HepG2 (cell line): Measurements from ENCODE around the gene HEATR1. TPM values are rescaled to one million over a fixed set of nuclear protein-coding genes. Genes with fewer than 3 reads are reported as not detected.

Source experiments
- ATAD3A ChIP-seq: sonication (generic); formaldehyde crosslinking; IDR thresholded peaks from 2 replicates; pipeline ENCODE4 v1.4.0; 2020; ENCODE audit warnings: missing genetic modification reagents
- ATM ChIP-seq: fragments of 450-650 bp; IDR thresholded peaks from 2 replicates; pipeline ENCODE4 v1.7.1; 2017; ENCODE audit warnings: mild to moderate bottlenecking, borderline replicate concordance
- CEBPB ChIP-seq: IDR thresholded peaks from 2 replicates; pipeline ENCODE4 v1.6.1; 2011; ENCODE audit warnings: low read depth, low read length, improper control_type of control experiment, borderline replicate concordance
- CREM ChIP-seq, 2 experiments: sonication (generic) in 1 of 2; formaldehyde crosslinking in 1 of 2; IDR thresholded peaks; 2 replicates each; pipeline versions ENCODE4 v1.4.0 to v1.6.1; 2016 to 2020; ENCODE audit warnings: antibody characterized with exemption in 1 of 2, mild to moderate bottlenecking in 1 of 2, missing genetic modification reagents in 1 of 2
- KLF6 ChIP-seq: IDR thresholded peaks from 2 replicates; pipeline ENCODE4 v1.8.0; 2016; ENCODE audit warnings: missing biosample characterization, missing genetic modification reagents
- MAFG ChIP-seq: sonication (generic); formaldehyde crosslinking; IDR thresholded peaks from 2 replicates; pipeline ENCODE4 v1.5.1; 2020; ENCODE audit warnings: mild to moderate bottlenecking, missing genetic modification reagents
- MED13 ChIP-seq: sonication (generic); formaldehyde crosslinking; IDR thresholded peaks from 2 replicates; pipeline ENCODE4 v1.5.0; 2020; ENCODE audit warnings: missing genetic modification reagents
- MTA1 ChIP-seq: sonication (generic); formaldehyde crosslinking; IDR thresholded peaks from 2 replicates; pipeline ENCODE4 v1.4.0; 2020; ENCODE audit warnings: missing genetic modification reagents, mild to moderate bottlenecking, borderline replicate concordance
- MXD1 ChIP-seq: sonication (generic); formaldehyde crosslinking; IDR thresholded peaks from 2 replicates; pipeline ENCODE4 v1.4.0; 2020; ENCODE audit warnings: mild to moderate bottlenecking, missing genetic modification reagents
- NFKB2 ChIP-seq: sonication (generic); formaldehyde crosslinking; IDR thresholded peaks from 2 replicates; pipeline ENCODE4 v1.4.0; 2020; ENCODE audit warnings: missing genetic modification reagents, borderline replicate concordance
- PLRG1 ChIP-seq: fragments of 450-650 bp; conservative IDR thresholded peaks from 2 replicates; pipeline ENCODE4 v1.6.1; 2016
- SKIL ChIP-seq: sonication (generic); formaldehyde crosslinking; IDR thresholded peaks from 2 replicates; pipeline ENCODE4 v1.8.0; 2022; ENCODE audit warnings: missing genetic modification reagents, mild to moderate bottlenecking, moderate library complexity, borderline replicate concordance
- SUZ12 ChIP-seq: fragments of 150-350 bp; IDR thresholded peaks from 2 replicates; pipeline ENCODE4 v1.6.1; 2014; ENCODE audit warnings: low read depth, low read length
- TEAD2 ChIP-seq: sonication (generic); formaldehyde crosslinking; IDR thresholded peaks from 2 replicates; pipeline ENCODE4 v1.9.0; 2021; ENCODE audit warnings: missing genetic modification reagents
- ZBTB20 ChIP-seq: sonication (generic); formaldehyde crosslinking; IDR thresholded peaks from 2 replicates; pipeline ENCODE4 v1.8.1; 2023; ENCODE audit warnings: missing genetic modification reagents, low read depth, mild to moderate bottlenecking, borderline replicate concordance
- ZKSCAN1 ChIP-seq: fragments of 150-350 bp; IDR thresholded peaks from 2 replicates; pipeline ENCODE4 v1.6.1; 2014; ENCODE audit warnings: low read length
- ZNF230 ChIP-seq: sonication (generic); formaldehyde crosslinking; IDR thresholded peaks from 2 replicates; pipeline ENCODE4 v1.4.0; 2020; ENCODE audit warnings: mild to moderate bottlenecking, missing genetic modification reagents
- ZNF678 ChIP-seq: sonication (generic); formaldehyde crosslinking; IDR thresholded peaks from 2 replicates; pipeline ENCODE4 v1.4.0; 2020; ENCODE audit warnings: mild to moderate bottlenecking, missing genetic modification reagents
- polyA plus RNA-seq, 8 experiments: library from polyadenylated mRNA; depleted of rRNA in 3 of 8; stranded (reverse) in 7 of 8; unstranded in 1 of 8; fragments of >200 nt; fragmentation: Illumina TruSeq in 4 of 8; extraction: Trizol in 4 of 8; gene quantifications; 2 replicates each; pipeline versions ENCODE4 v1.2.1 to v1.2.3, GENCODE V29; 2011 to 2016; ENCODE audit warnings: low read depth in 4 of 8, missing spikeins in 1 of 8, mixed read lengths in 1 of 8; ENCODE audit not compliant: insufficient read depth in 1 of 8
- total RNA-seq, 5 experiments: library from RNA; depleted of rRNA; stranded (reverse); fragments of >200 nt; fragmentation: Illumina TruSeq; extraction: Trizol; gene quantifications; 2 replicates each; pipeline ENCODE4 v1.2.3, GENCODE V29; 2016; ENCODE audit warnings: low read depth in 1 of 5
- TF ChIP-seq, protein P1 (sequence below): sonication (generic); formaldehyde crosslinking; IDR thresholded peaks from 2 replicates; pipeline ENCODE4 v1.5.1; 2020; ENCODE audit warnings: missing genetic modification reagents, mild to moderate bottlenecking, borderline replicate concordance
- TF ChIP-seq, protein P2 (sequence below): sonication (generic); formaldehyde crosslinking; conservative IDR thresholded peaks from 2 replicates; pipeline ENCODE4 v1.8.0; 2022; ENCODE audit warnings: missing genetic modification reagents
- TF ChIP-seq, protein P3 (sequence below): sonication (generic); formaldehyde crosslinking; IDR thresholded peaks from 2 replicates; pipeline ENCODE4 v1.5.1; 2020; ENCODE audit warnings: missing genetic modification reagents, mild to moderate bottlenecking, borderline replicate concordance
- TF ChIP-seq, protein P4 (sequence below): sonication (generic); formaldehyde crosslinking; IDR thresholded peaks from 2 replicates; pipeline ENCODE4 v1.8.1; 2023; ENCODE audit warnings: mild to moderate bottlenecking, moderate library complexity, missing genetic modification reagents

Gene HEATR1
- total and polyA plus RNA-seq, 2 of the 13 experiments (the other 11 are each of a cell fraction or from before 2014, with no cell fraction given), result 10.2 to 45.8 TPM

DNA sequence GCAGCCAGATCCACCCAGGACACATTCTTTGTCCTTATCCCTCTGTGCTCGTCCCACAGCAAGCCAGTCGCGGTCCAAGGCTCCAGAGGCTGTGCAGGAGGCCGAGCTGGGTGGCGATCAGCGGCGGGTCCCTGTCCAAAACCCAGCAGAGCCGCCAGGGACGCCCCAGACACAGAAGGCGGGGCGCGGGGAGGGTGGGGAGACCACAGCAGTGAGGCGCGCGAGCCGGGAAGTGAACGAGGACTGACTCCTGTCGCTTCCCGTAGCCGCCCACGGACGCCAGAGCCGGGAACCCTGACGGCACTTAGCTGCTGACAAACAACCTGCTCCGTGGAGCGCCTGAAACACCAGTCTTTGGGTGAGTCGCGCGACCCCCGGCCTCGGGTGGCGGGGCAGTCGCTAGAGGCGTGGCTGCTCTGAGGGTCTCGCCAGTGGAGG is 80.6 kb downstream of the HEATR1 start, which contains the start of gene LGALS8 (continued):
- TF ChIP-seq, protein P1, sequence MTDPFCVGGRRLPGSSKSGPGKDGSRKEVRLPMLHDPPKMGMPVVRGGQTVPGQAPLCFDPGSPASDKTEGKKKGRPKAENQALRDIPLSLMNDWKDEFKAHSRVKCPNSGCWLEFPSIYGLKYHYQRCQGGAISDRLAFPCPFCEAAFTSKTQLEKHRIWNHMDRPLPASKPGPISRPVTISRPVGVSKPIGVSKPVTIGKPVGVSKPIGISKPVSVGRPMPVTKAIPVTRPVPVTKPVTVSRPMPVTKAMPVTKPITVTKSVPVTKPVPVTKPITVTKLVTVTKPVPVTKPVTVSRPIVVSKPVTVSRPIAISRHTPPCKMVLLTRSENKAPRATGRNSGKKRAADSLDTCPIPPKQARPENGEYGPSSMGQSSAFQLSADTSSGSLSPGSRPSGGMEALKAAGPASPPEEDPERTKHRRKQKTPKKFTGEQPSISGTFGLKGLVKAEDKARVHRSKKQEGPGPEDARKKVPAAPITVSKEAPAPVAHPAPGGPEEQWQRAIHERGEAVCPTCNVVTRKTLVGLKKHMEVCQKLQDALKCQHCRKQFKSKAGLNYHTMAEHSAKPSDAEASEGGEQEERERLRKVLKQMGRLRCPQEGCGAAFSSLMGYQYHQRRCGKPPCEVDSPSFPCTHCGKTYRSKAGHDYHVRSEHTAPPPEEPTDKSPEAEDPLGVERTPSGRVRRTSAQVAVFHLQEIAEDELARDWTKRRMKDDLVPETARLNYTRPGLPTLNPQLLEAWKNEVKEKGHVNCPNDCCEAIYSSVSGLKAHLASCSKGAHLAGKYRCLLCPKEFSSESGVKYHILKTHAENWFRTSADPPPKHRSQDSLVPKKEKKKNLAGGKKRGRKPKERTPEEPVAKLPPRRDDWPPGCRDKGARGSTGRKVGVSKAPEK (CRISPR knock-in tag), result no peak
- no peak for TF ChIP-seq ZKSCAN1
- TF ChIP-seq MED13 (CRISPR knock-in tag), result 0 out of 2 replicates have a peak, but pooled peaks have one; percentile 27
- TF ChIP-seq SUZ12, result no peak
- TF ChIP-seq SKIL (CRISPR knock-in tag), result no peak
- no peak for TF ChIP-seq ZNF678 (CRISPR knock-in tag)
- TF ChIP-seq, protein P2, sequence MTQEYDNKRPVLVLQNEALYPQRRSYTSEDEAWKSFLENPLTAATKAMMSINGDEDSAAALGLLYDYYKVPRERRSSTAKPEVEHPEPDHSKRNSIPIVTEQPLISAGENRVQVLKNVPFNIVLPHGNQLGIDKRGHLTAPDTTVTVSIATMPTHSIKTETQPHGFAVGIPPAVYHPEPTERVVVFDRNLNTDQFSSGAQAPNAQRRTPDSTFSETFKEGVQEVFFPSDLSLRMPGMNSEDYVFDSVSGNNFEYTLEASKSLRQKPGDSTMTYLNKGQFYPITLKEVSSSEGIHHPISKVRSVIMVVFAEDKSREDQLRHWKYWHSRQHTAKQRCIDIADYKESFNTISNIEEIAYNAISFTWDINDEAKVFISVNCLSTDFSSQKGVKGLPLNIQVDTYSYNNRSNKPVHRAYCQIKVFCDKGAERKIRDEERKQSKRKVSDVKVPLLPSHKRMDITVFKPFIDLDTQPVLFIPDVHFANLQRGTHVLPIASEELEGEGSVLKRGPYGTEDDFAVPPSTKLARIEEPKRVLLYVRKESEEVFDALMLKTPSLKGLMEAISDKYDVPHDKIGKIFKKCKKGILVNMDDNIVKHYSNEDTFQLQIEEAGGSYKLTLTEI (CRISPR knock-in tag), result no peak
- TF ChIP-seq, protein P3, sequence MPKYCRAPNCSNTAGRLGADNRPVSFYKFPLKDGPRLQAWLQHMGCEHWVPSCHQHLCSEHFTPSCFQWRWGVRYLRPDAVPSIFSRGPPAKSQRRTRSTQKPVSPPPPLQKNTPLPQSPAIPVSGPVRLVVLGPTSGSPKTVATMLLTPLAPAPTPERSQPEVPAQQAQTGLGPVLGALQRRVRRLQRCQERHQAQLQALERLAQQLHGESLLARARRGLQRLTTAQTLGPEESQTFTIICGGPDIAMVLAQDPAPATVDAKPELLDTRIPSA (CRISPR knock-in tag), result no peak
- peak; percentile 73; the same call in 1 of the 2 replicates for TF ChIP-seq NFKB2 (CRISPR knock-in tag)
- TF ChIP-seq ATM, result no peak
- no peak for TF ChIP-seq ZNF230
- no peak for TF ChIP-seq PLRG1
- no peak for TF ChIP-seq TEAD2 (CRISPR knock-in tag)
- no peak; the same call in 1 of the 2 replicates for TF ChIP-seq KLF6 (CRISPR knock-in tag)
- TF ChIP-seq MXD1 (CRISPR knock-in tag), result peak; percentile 39; the same call in 1 of the 2 replicates
- no peak for TF ChIP-seq ATAD3A (CRISPR knock-in tag)
- no peak for TF ChIP-seq CREM (IDR thresholded peaks at IDR 0.05)
- no peak for TF ChIP-seq CREM (CRISPR knock-in tag; IDR thresholded peaks at IDR 0.05)
- TF ChIP-seq CEBPB, result no peak
- 0 out of 2 replicates have a peak, but pooled peaks have one; percentile 13 for TF ChIP-seq MTA1 (CRISPR knock-in tag)
- no peak for TF ChIP-seq ZBTB20 (CRISPR knock-in tag)
- TF ChIP-seq, protein P4, sequence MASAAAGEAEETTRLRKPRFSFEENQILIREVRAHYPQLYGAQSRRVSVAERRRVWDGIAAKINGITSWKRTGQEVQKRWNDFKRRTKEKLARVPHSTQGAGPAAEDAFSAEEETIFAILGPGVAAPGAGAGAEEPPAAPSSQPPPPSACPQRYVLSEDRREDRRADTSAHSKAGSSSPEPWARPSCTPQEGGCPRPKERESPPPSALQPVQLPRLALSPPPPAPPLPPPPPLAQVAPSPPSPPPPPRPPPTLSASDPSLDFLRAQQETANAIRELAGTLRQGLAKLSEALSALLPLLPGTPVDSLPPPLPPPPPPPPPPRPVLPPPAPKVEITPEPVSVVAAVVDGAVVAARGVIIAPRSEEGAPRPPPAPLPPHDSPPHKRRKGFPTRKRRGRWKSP (CRISPR knock-in tag), result 0 out of 2 replicates have a peak, but pooled peaks have one; percentile 35
- TF ChIP-seq MAFG, result no peak; the same call in 1 of the 2 replicates
